GM18505 (cell line): ENCODE measurements around the gene PLA2G15.

ENCODE experiments used
- ATAC-seq: cut with Tn5 transposase; IDR thresholded peaks from one replicate; pipeline ENCODE4 v1.9.1; 2021; ENCODE audit not compliant: unreplicated experiment
- POLR2A ChIP-seq: IDR thresholded peaks from 4 replicates; pipeline ENCODE4 v1.6.1; 2011; ENCODE audit warnings: borderline replicate concordance; ENCODE audit not compliant: insufficient read depth, insufficient read length; ENCODE audit errors: extremely low read depth

The PLA2G15 gene

GRCh38 chr16:68298312-68298711, 53.1 kb downstream of the PLA2G15 start:
- TF ChIP-seq POLR2A, result no peak
- no peak for ATAC-seq

GRCh38 chr16:68298907-68299561, 53.9 kb downstream of the PLA2G15 start:
- no peak for TF ChIP-seq POLR2A
- ATAC-seq, result no peak

DNA sequence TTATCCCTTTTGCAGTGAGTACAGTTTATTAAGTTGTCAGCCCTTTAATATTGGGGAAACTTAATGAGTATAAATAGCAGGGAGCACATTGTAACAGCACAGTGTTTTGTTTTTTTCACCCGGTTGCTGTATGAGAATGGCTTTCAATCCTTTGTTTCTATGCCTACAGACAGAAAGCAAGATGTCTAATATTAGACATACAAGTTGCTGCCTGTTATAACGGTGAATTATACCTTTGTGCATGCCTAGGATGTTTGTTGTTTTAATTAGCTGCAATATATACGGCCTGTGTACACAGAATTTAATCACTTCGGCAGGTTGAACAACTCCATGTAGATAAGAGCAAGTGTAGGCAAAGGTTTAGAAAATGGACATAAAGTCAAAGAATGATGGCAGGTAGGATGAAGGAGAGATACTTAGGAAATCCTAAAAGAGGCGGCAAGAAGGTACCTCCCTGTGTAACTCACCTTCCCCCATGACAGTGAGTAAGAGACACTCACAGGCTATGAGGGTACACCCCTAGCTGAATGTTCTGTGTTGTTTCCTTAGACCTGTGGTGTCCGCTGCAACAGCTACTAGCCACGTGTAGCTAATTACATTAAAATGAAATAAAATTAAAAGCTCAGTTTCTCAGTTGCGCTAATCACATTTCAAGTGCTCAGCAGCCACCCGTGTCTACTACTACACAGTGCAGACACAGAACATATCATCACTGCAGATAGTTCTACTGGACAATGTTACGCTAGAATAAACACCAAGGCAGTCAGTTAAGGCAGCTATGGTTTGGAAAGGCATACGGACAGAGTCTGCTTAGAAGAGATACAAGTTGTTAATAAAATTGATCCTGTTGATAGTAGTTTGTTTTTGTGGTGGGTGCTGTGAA, 54.6 kb downstream of the PLA2G15 start:
- ATAC-seq, result no peak
- TF ChIP-seq POLR2A, result no peak

GRCh38 chr16:68300734-68301459, 55.7 kb downstream of the PLA2G15 start:
- ATAC-seq, result no peak
- TF ChIP-seq POLR2A, result peak; percentile 31

DNA sequence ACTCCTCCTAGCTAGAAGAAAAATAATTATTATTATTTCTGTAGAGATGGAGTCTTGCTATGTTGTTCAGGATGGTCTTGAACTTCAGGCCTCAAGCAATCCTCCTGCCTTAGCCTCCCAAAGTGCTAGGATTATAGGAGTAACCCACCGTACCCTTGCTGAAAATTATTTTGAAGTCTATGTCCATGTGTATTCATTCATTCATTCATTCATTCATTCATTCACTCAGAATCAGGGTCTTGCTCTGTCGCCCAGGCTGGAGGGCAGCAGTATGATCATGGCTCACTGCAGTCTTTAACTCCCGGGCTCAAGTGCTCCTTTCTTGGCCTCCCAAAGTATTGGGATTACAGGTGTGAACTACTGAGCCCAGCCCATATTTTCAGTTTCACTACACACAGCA, 61.5 kb downstream of the PLA2G15 start:
- ATAC-seq, result no peak
- TF ChIP-seq POLR2A, result no peak

DNA sequence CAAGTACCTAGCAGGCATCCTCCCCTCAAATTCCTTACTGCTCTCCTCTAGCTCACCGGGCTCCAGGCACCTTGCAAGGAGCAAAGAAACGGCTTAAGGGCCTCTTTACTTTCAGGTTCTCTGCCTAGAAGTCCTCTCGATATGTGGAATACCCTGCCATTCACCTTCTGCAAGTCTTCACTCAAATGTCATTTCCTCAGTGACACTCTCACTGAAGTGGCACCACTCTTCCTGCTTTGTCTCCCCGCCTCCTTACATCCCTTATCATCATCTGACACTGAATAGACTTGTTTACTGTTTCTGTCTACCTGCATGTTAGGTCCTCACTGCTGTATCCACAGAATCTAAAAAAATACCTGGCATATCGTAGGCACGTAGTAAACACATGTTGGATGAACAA, 64.6 kb downstream of the PLA2G15 start:
- TF ChIP-seq POLR2A, result no peak
- no peak for ATAC-seq

DNA sequence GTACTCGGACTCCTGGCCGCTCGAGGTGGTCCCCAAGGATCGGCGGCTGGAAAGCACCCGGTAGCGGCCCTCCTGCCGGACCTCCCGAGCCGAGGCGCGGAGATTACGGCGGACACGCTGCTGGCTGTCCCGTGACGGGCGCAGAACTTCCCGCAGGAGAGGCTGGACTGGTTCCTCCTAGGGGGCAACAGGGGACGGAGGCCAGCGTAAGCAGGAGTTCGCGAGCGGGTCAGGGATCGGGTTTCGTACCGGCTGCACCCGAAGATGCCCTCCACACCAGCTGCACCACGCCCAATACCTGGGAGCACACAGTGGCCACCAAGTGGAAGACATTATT, 65.2 kb downstream of the PLA2G15 start:
- TF ChIP-seq POLR2A, result no peak
- ATAC-seq, result no peak
